Neural progenitor cell (in vitro differentiated cells): ENCODE data around the gene ARSD.
"Not testable (repeated sequence)": the region's sequence is repeated elsewhere in the genome, so short reads cannot be mapped to it uniquely, and the experiment has no call there.

Source experiments
- CTCF ChIP-seq: fragments of 200-600 bp; sonication (generic); IDR thresholded peaks from 2 replicates; pipeline ENCODE4 v1.5.1; 2017; ENCODE audit warnings: antibody characterized with exemption, mild to moderate bottlenecking
- EZH2 ChIP-seq: fragments of 200-600 bp; sonication (generic); IDR thresholded peaks from 2 replicates; pipeline ENCODE4 v1.6.1; 2017; ENCODE audit warnings: antibody characterized with exemption, mild to moderate bottlenecking, moderate library complexity
- EZH2phosphoT487 ChIP-seq: fragments of 200-600 bp; sonication (generic); IDR thresholded peaks from 2 replicates; pipeline ENCODE4 v1.6.1; 2017; ENCODE audit warnings: antibody characterized with exemption

GRCh38 chrX:2889706-2890490 lies 39.2 kb downstream of the ARSD start:
- not testable (repeated sequence) for TF ChIP-seq EZH2phosphoT487, EZH2
- peak; percentile 70 for TF ChIP-seq CTCF
